A673 (cell line): ENCODE measurements around the gene TMEM179B. TPM values are rescaled to one million over a fixed set of nuclear protein-coding genes. Genes with fewer than 3 reads are reported as not detected.
A peak's percentile ranks its signal among the peaks of the same experiment; 100 is the strongest.

ENCODE experiments used
- BruUV-seq: library from RNA; stranded (reverse); fragments of 400-500 nt; replicated peaks from 2 replicates; lab custom pipeline; 2021; lab: Mats Ljungman, UMichigan
- CTCF ChIA-PET: fragments of 300-600 bp; sonication (Branson Sonifier 250); formaldehyde crosslinking; loops from one replicate; lab custom pipeline; 2022; ENCODE audit warnings: antibody characterized with exemption; lab: Charles Lee
- POLR2A ChIA-PET: fragments of 300-600 bp; sonication (Branson Sonifier 250); formaldehyde crosslinking; loops from one replicate; lab custom pipeline; 2022; ENCODE audit warnings: antibody characterized with exemption; ENCODE audit not compliant: low non-redundant PET; lab: Charles Lee
- DNase-seq: peaks from one replicate; pipeline ENCODE4 v3.0.0-alpha.2; 2015; ENCODE audit warnings: low spot score
- H3K27ac ChIP-seq: fragments of 200-600 bp; sonication (generic); 2 replicates; pipeline ENCODE4 v1.5.1; 2016; ENCODE audit warnings: mixed run types, low read depth, mild to moderate bottlenecking, mixed read lengths, antibody characterized with exemption, low read length; ENCODE audit not compliant: poor library complexity, severe bottlenecking
- H3K27me3 ChIP-seq: fragments of 200-600 bp; sonication (generic); replicated peaks from 2 replicates; pipeline ENCODE4 v1.6.1; 2017; ENCODE audit warnings: mixed run types, low read depth, mild to moderate bottlenecking, mixed read lengths, antibody characterized with exemption, low read length; ENCODE audit not compliant: insufficient read depth, poor library complexity
- H3K36me3 ChIP-seq: fragments of 200-600 bp; sonication (generic); 2 replicates; pipeline ENCODE4 v1.6.1; 2016; ENCODE audit warnings: mixed run types, mild to moderate bottlenecking, mixed read lengths, antibody characterized with exemption, low read length; ENCODE audit not compliant: insufficient read depth, poor library complexity, severe bottlenecking
- H3K4me1 ChIP-seq: fragments of 200-600 bp; sonication (generic); 2 replicates; pipeline ENCODE4 v1.6.1; 2017; ENCODE audit warnings: mixed run types, mild to moderate bottlenecking, mixed read lengths, antibody characterized with exemption, low read length; ENCODE audit not compliant: insufficient read depth, poor library complexity, severe bottlenecking
- H3K4me3 ChIP-seq: fragments of 200-600 bp; sonication (generic); 2 replicates; pipeline ENCODE4 v1.5.1; 2016; ENCODE audit warnings: low read depth, mixed run types, mild to moderate bottlenecking, mixed read lengths, low read length; ENCODE audit not compliant: poor library complexity, severe bottlenecking
- H3K9me3 ChIP-seq: fragments of 200-600 bp; sonication (generic); 2 replicates; pipeline ENCODE4 v1.6.1; 2016; ENCODE audit warnings: mixed run types, low read depth, mild to moderate bottlenecking, mixed read lengths, antibody characterized with exemption, low read length; ENCODE audit not compliant: poor library complexity, severe bottlenecking
- CTCF ChIP-seq: fragments of 300-800, 200-600 bp; sonication (generic); conservative IDR thresholded peaks from 2 replicates; pipeline ENCODE4 v1.5.1; 2017; ENCODE audit warnings: low read depth, mild to moderate bottlenecking, antibody characterized with exemption, low read length, moderate library complexity, mixed read lengths
- EZH2 ChIP-seq: fragments of 200-600 bp; sonication (generic); IDR thresholded peaks from 2 replicates; pipeline ENCODE4 v1.6.1; 2017; ENCODE audit warnings: borderline replicate concordance, low read depth, mild to moderate bottlenecking, mixed read lengths, antibody characterized with exemption, low read length; ENCODE audit not compliant: poor library complexity, severe bottlenecking
- intact Hi-C: fragments of 100-400 bp; cut with micrococcal nuclease; formaldehyde crosslinking; loops from one replicate; pipeline ENCODE4 v1.10.0; 2022; ENCODE audit not compliant: unreplicated experiment
- total RNA-seq: library from RNA; stranded (reverse); gene quantifications from 2 replicates; pipeline ENCODE4 v1.2.3, GENCODE V29; 2021

The TMEM179B gene
- total RNA-seq, 1 experiment from 2014 or later, result 52.1 TPM

- DNase-seq, result peak; percentile 83
- no TSS peak for BruUV-seq
- H3K4me3 ChIP-seq, result no peak overlapping the region
- H3K27ac ChIP-seq, result peak overlapping the region; percentile 14
- CTCF ChIA-PET, result no interaction called here
- no peaks in the 10 kb centered on the region for H3K27me3 ChIP-seq
- peaks cover 28% of the 10 kb centered on the region for H3K4me1 ChIP-seq
- POLR2A ChIA-PET, result interaction anchor here (0.6 kb wide), 1 partner anchor 1533 kb away, joined by 3 read pairs; no protein-coding TSS in a partner anchor
- TF ChIP-seq EZH2 (no peak), CTCF (no peak)
- intact Hi-C loops, result loop anchor here (5.0 kb wide), 1 partner anchor 38 kb away; the partner anchor contains the start of genes STX5 and TEX54
- H3K9me3 ChIP-seq, result no peaks in the 10 kb centered on the region
- peaks cover 88% of the 10 kb centered on the region for H3K36me3 ChIP-seq
These were observed 7.1 kb downstream of the TMEM179B start for GRCh38 chr11:62794201-62794775.

- intact Hi-C loops, result no loop called here
- Histone ChIP-seq H3K4me1 (peaks cover 15% of the 10 kb centered on the region), H3K9me3 (no peaks in the 10 kb centered on the region), H3K27me3 (no peaks in the 10 kb centered on the region), H3K27ac (peak overlapping the region; percentile 40), H3K36me3 (peaks cover 91% of the 10 kb centered on the region), H3K4me3 (no peak overlapping the region)
- ChIA-PET CTCF (no interaction called here), POLR2A (no interaction called here)
- no TSS peak for BruUV-seq
- DNase-seq, result no peak
- TF ChIP-seq CTCF (no peak), EZH2 (no peak)
These were observed 9.1 kb downstream of the TMEM179B start for GRCh38 chr11:62796281-62796680.

GRCh38 chr11:62799486-62799885, 12.3 kb downstream of the TMEM179B start:
- intact Hi-C loops, result no loop called here
- Histone ChIP-seq H3K27ac (no peak overlapping the region), H3K27me3 (no peaks in the 10 kb centered on the region), H3K36me3 (peaks cover 93% of the 10 kb centered on the region), H3K9me3 (no peaks in the 10 kb centered on the region), H3K4me3 (no peak overlapping the region), H3K4me1 (peaks cover 13% of the 10 kb centered on the region)
- ChIA-PET CTCF (no interaction called here), POLR2A (no interaction called here)
- TF ChIP-seq CTCF, result no peak
- TF ChIP-seq EZH2, result no peak
- no TSS peak for BruUV-seq
- no peak for DNase-seq
